DMS53 treated with DMSO at 0.1 percent for 48 hours (cell line): ENCODE results near the gene GPR183.
A peak's percentile ranks its signal among the peaks of the same experiment; 100 is the strongest.

ENCODE experiments used
- DNase-seq: peaks from one replicate; lab custom pipeline; 2025; ENCODE audit not compliant: unreplicated experiment; lab: John Stamatoyannopoulos, UW

GPR183 gene

DNA sequence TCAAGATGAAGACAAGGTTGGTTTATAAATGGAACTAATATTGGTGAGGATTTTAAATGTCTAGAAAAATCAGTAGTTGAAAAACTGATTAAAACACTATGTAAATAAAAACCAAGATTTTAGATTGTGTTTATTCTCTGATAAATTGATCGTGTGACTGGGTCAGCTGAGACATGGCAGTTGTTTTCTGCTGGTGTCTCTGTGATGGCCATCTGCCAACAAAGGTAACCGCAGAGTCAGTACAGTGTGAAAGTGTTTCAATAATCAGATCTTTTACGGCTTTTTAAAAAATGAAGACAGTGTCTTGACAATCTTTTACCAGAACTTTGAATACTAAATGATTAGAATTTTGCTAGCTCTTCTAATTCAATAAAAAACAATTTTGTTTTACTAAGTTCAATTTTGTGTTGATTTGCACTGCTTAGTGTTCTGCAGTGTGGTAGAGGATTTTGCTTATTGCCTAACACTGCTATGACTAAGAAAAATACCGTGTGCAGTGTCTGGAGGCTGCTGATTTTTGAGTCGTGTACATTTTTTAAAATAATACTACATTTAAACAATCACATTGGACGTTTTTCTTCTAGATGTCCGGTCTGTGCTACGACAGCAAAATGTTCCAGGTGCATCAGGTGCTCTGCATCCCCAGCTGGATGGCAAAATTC is 32.7 kb upstream of the GPR183 start:
- no peak for DNase-seq

DNA sequence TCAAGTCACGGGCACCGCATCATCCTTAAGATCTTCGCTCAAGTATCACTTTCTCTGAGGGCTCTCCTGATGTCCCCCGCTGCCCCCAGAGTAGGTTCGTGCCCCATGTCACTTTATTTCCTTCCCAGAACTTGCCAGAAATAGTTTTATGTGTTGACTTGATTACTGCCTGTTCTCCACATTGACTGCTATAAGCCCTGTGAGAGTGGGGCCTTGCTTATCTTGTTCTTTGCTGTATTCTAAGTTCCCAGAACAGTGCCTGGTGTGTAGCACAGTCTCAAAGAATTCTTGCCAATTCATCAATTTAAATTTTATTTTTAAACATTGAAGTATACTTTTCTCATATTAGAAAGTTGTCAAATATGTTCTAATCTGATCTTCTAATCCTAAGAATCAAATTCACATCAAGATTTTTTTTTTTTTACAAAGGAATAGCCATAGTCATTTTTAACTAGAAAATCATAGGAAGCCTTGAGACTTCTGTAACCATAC is 32.1 kb upstream of the GPR183 start:
- no peak for DNase-seq

GRCh38 chr13:99335603-99336002 is 28.4 kb upstream of the GPR183 start:
- DNase-seq: no peak

- no peak for DNase-seq
Observed at GRCh38 chr13:99335087-99335486, 27.9 kb upstream of the GPR183 start.

- no peak for DNase-seq
Observed at GRCh38 chr13:99334221-99334620, 27.0 kb upstream of the GPR183 start.

- DNase-seq: no peak
Observed at GRCh38 chr13:99332456-99332855, 25.3 kb upstream of the GPR183 start.

DNA sequence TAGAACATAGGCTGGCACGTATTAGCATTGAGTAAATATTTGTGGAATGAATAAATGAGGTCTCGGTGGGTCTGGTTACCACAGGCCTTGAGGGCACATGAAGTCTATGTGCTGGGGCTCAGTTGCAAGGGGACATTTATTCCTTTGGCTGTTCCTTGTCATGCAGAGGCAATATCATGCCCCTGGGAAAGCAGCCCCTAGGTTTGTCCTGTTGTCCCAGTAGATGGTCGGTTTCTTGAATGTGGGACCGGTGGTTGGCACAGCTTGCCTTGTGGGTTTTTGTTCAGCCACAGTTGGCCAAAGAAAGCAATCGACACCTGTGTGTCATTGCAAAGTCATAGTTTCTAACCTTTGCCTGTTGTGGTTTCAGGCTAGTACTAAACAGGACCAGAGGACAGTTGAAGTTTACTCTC is 24.7 kb upstream of the GPR183 start:
- no peak for DNase-seq

DNA sequence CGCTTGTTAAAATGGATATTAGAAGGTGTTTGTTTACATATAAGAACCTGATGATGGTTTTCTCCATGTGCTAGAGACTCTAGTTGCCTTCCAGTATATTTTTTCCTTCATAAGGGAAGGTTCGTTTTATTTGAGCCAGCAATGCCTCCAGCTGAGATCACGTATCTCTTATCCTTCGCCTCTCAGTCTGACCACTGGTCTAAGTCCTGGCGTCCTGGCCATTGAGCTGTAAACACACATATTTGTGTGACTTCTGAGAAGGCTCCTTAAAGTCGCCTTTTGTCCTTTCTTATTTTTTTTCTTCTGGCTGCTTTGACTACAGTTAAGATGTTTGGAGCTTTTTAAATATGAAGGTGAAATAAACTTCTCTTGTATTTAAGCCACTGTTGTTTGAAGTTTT is 23.7 kb upstream of the GPR183 start:
- no peak for DNase-seq

DNA sequence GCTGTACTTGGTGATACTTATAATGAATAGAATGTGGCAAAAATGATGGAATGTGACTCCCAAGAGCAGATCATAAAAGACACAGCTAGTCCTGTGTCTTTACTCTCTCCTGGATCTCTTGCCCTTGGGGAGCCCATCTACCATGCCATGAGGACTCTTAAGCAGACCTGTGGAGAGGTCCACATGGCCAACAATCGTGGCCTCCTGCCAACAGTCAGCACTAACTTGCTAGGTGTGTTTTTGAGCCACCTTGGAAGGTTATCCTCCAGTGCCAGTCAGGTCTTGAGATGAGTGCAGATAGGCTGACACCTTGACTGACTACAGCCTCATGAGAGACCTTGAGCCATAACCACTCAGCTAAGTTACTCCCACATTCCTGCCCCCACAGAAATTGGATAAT is 22.3 kb upstream of the GPR183 start:
- DNase-seq: no peak

DNA sequence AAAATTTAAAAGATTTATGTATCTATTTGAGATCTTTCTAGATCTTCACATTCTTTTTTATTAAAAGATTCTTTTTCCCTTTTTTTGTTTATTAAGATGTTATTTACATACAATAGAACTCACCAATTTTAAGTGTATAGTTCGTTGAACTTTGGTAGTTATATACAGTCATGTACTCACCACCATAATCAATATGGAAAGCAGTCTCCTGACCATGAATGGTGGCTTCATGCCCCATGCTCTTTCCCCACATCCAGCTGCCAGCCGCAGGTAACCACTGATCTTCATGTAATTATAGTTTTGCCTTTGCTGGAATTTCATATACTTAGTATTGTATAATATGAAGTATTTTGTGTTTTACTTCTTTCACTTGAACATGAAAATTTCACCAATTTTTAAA is 20.6 kb upstream of the GPR183 start:
- DNase-seq: no peak

DNA sequence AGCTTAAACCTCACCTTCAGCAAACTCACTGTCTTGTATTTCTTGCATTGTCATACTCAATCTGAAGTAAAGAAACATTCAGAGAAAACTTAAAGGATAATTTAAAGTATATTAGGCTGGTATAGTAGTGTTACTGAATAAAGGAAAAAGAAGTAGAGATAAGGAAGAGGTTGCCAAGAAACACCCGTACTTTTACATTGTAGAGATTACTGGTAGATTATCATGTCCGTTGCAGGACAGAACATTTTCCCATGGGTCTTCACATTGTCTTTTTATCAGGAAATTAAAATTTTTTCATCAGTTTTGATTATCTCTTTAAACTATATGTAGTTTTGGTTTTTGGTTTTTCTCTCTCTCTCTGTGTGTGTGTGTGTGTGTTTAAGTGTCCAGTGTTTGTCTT is 19.9 kb upstream of the GPR183 start:
- DNase-seq: no peak

DNA sequence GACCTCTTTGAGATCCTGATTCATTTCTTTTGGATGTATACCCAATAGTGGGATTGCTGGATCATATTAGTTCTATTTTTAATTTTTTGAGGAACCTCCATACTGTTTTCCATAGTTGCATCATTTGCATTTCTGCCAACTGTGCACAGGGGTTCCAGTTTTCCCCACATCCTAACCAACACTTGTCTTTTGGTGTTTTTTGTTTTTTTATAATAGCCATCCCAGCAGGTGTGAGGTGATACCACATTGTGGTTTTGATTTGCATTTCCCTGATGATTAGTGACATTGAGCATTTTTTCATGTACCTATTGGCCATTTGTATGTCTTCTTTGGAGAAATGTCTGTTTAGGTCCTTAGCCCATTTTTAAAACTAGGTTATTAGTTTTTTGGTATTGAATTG is 18.8 kb upstream of the GPR183 start:
- DNase-seq: no peak

DNA sequence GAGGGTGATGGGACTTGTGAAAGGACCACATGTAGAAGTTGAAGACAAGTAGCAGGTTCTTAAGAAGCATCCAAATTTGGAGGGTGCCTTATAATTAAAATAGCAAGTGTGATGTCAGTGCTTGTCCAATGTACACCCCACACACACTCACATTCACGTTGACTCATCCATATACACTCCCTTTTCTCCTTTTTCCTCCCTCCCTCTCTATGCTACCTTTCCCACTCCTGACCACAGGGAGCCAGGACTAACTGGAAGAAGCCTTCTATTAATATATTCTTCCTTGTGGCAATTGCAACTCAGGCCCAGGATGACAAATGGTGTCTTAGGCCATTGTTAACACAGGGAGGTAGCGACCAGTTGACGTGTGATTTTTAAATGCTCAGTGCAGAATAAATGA is 16.3 kb upstream of the GPR183 start:
- no peak for DNase-seq

GRCh38 chr13:99322297-99323103 is 15.3 kb upstream of the GPR183 start:
- no peak for DNase-seq

- DNase-seq: no peak
Observed at GRCh38 chr13:99321709-99322108, 14.5 kb upstream of the GPR183 start.

GRCh38 chr13:99320693-99321481 is 13.7 kb upstream of the GPR183 start:
- DNase-seq: no peak

GRCh38 chr13:99316657-99317256 is 9.6 kb upstream of the GPR183 start:
- DNase-seq: peak; percentile 57

GRCh38 chr13:99316224-99316623 is 9.0 kb upstream of the GPR183 start:
- DNase-seq: no peak

- no peak for DNase-seq
Observed at GRCh38 chr13:99315186-99315585, 8.0 kb upstream of the GPR183 start.

DNA sequence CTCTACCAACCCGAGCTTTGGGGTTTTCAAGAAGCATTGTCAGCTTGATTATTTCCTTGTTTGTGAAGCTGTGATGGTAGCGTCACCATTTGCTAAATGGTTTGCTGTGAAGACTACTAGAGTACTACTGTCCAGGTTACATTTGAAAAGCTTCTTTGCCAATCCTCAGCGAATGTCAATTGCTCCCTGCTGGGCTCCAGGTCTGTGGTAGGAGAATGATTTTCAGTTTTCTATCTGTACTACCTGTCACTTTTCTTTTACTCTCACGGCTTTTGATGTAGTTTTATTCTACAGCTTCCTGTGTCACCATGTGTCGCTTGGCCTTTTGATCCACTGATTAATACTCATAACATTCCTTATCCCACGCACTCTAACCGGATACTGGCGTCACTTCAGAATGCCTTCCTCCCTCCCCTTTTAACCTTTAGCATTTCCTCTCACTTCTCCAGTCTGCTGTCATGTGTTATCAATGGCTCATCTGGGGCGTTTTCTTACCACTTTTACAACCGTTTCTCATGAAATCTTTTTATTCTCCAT is 7.5 kb upstream of the GPR183 start:
- no peak for DNase-seq

DNA sequence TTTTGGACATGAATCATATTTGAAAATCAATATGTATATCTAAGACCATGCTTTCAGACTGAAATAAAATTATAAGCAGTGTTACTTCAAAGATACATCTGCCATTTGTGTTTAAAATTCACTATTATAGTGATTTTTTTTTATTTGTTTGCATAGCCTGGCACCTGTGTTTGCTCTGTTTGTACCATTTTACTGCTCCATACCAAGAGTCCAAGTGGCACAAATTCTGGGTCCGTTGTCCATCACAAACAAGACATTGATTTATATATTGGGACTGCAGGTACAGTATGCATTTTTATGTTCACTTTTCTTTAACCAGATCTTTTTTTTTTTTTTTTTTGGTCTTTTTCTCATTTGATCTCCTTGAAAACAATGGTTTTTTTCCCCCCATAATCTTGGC is 6.7 kb upstream of the GPR183 start:
- no peak for DNase-seq
